Erythroblast (primary cell): Measurements from ENCODE around the gene NUP93.

Experiments used
- GATA1 ChIP-seq: IDR thresholded peaks from 2 replicates; pipeline ENCODE4 v1.6.1; 2011; ENCODE audit warnings: low read depth, mild to moderate bottlenecking, control low read depth, low read length, moderate library complexity
- POLR2A ChIP-seq: IDR thresholded peaks from 2 replicates; pipeline ENCODE4 v1.6.1; 2011; ENCODE audit warnings: mild to moderate bottlenecking, low read length

DNA sequence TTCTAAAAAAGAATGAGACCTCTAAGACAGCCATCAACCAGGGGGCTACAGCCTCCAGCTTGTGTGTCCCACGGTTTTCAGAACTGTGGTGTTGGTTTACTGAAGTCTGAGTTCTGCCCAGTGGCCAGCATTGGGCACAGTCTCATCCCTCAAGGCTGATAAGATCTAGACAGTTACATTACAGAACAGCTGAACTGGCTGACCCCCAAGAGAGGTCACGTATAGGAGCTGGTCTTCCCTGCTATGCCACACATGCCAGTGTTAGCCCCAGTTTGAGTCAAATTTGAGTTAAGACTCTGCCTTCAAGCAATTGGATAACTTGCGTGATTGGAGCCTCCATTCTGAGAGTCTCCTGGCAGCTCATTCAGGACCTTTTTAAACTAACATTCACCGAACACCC, 14.8 kb upstream of the NUP93 start:
- no peak for TF ChIP-seq POLR2A
- TF ChIP-seq GATA1: no peak
